ENCODE results near the gene UBTD1.

DNA sequence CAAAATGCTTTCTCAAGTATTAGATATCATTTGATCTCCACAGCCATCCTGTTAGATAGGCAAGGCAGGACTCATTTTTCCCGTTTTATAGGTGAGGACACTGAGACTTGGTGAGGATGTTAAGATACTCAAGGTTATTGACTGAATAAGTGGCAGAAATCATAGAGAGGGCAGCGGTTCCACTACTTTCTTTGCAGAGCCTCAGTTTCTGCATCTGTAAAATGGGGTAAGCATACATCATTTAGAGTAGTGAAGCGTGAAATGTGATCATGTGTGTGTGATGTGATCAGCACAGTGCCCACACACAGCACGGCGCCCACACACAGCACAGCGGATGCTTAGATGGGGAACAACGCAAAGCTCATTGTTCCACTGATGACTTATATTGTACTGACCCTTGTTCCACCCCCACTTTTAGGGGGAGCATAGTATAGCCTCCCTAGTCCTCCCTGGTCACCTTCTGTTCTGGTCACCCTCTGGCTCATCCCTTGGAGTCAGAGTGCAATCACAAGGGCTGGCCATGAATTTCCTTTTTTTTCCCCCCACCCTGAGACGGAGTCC lies 10.5 kb downstream of the UBTD1 start:
- TF ChIP-seq, protein P1, sequence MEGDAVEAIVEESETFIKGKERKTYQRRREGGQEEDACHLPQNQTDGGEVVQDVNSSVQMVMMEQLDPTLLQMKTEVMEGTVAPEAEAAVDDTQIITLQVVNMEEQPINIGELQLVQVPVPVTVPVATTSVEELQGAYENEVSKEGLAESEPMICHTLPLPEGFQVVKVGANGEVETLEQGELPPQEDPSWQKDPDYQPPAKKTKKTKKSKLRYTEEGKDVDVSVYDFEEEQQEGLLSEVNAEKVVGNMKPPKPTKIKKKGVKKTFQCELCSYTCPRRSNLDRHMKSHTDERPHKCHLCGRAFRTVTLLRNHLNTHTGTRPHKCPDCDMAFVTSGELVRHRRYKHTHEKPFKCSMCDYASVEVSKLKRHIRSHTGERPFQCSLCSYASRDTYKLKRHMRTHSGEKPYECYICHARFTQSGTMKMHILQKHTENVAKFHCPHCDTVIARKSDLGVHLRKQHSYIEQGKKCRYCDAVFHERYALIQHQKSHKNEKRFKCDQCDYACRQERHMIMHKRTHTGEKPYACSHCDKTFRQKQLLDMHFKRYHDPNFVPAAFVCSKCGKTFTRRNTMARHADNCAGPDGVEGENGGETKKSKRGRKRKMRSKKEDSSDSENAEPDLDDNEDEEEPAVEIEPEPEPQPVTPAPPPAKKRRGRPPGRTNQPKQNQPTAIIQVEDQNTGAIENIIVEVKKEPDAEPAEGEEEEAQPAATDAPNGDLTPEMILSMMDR (IDR thresholded peaks at IDR 0.05), result no peak
- no peak for TF ChIP-seq ZFX (IDR thresholded peaks at IDR 0.05; ENCODE audit: borderline replicate concordance)

Measured in 22Rv1 (cell line).